H1 (cell line): ENCODE results near the gene ZNF385B. TPM values are rescaled to one million over a fixed set of nuclear protein-coding genes. Genes with fewer than 3 reads are reported as not detected.

ENCODE experiments used
- CTCF ChIA-PET: fragments of 300-600 bp; sonication (Branson Sonifier 250); formaldehyde crosslinking; loops from one replicate; lab custom pipeline; 2021; ENCODE audit not compliant: partially characterized antibody; lab: Charles Lee
- POLR2A ChIA-PET: fragments of 300-600 bp; sonication (Branson Sonifier 250); formaldehyde crosslinking; loops from one replicate; lab custom pipeline; 2021; ENCODE audit warnings: inconsistent platforms; ENCODE audit not compliant: partially characterized antibody; lab: Charles Lee
- DNase-seq, 2 experiments: peaks; one replicate each; pipeline versions ENCODE4 v3.0.0 to v3.0.0-alpha.2; 2010 to 2022; ENCODE audit warnings: low spot score in 2 of 2, low read depth in 1 of 2, mixed read lengths in 1 of 2
- FAIRE-seq: peaks from 2 replicates; lab custom pipeline; 2011; peaks lifted over from hg19 to GRCh38; lab: Jason Lieb, UNC
- H2AFZ ChIP-seq: 2 replicates; pipeline ENCODE4 v1.8.1; 2012; ENCODE audit warnings: low read length, inconsistent platforms
- H2AK5ac ChIP-seq: 2 replicates; pipeline ENCODE4 v1.6.1; 2013; ENCODE audit warnings: low read depth, low read length
- H2BK120ac ChIP-seq: replicated peaks from 2 replicates; pipeline ENCODE3; 2013; ENCODE audit warnings: low read depth, low read length, inconsistent platforms
- H2BK12ac ChIP-seq: 2 replicates; pipeline ENCODE4 v1.6.1; 2013; ENCODE audit warnings: low read depth, low read length
- H2BK15ac ChIP-seq: 2 replicates; pipeline ENCODE4 v1.6.1; 2013; ENCODE audit warnings: low read length
- H2BK20ac ChIP-seq: 2 replicates; pipeline ENCODE4 v1.6.1; 2013; ENCODE audit warnings: low read length
- H2BK5ac ChIP-seq: 2 replicates; pipeline ENCODE4 v1.6.1; 2013; ENCODE audit warnings: low read depth, low read length
- H3K14ac ChIP-seq: 2 replicates; pipeline ENCODE4 v1.6.1; 2013; ENCODE audit warnings: inconsistent platforms; ENCODE audit not compliant: insufficient read length
- H3K18ac ChIP-seq: 2 replicates; pipeline ENCODE4 v1.6.1; 2013; ENCODE audit warnings: low read length; ENCODE audit errors: extremely low read depth
- H3K23ac ChIP-seq: 2 replicates; pipeline ENCODE4 v1.6.1; 2013; ENCODE audit warnings: inconsistent platforms; ENCODE audit not compliant: insufficient read length
- H3K23me2 ChIP-seq: 2 replicates; pipeline ENCODE4 v1.6.1; 2013; ENCODE audit warnings: low read depth, low read length
- H3K27ac ChIP-seq: 2 replicates; pipeline ENCODE4 v1.6.1; 2011; ENCODE audit warnings: low read depth, low read length, inconsistent platforms
- H3K27me3 ChIP-seq, 4 experiments: replicated peaks in 1 of 4; 1 replicate in 1 of 4; 2 replicates in 3 of 4; pipeline versions ENCODE4 v1.6.1 to v1.8.1; 2011 to 2013; ENCODE audit warnings: low read length in 3 of 4, mild to moderate bottlenecking in 3 of 4, inconsistent platforms in 2 of 4, mixed read lengths in 2 of 4, moderate library complexity in 1 of 4; ENCODE audit not compliant: control insufficient read depth in 3 of 4, insufficient read depth in 3 of 4; ENCODE audit errors: extremely low read depth in 1 of 4
- H3K36me3 ChIP-seq, 4 experiments: 2 replicates each; pipeline versions ENCODE4 v1.6.1 to v1.8.1; 2011 to 2013; ENCODE audit warnings: mild to moderate bottlenecking in 4 of 4, low read length in 3 of 4, moderate library complexity in 2 of 4, control low read depth in 1 of 4, inconsistent platforms in 1 of 4; ENCODE audit not compliant: insufficient read depth in 4 of 4, control insufficient read depth in 2 of 4
- H3K4ac ChIP-seq: replicated peaks from 2 replicates; pipeline ENCODE3; 2013; ENCODE audit warnings: low read length, low read depth, mixed read lengths, inconsistent platforms; ENCODE audit not compliant: insufficient read length
- H3K4me1 ChIP-seq, 4 experiments: replicated peaks in 1 of 4; 1 replicate in 1 of 4; 2 replicates in 3 of 4; pipeline versions ENCODE4 v1.6.1 to v1.8.1; 2011 to 2013; ENCODE audit warnings: low read length in 3 of 4, inconsistent platforms in 2 of 4, mixed read lengths in 1 of 4; ENCODE audit not compliant: insufficient read depth in 4 of 4, control insufficient read depth in 3 of 4
- H3K4me2 ChIP-seq, 2 experiments: 2 replicates each; pipeline versions ENCODE4 v1.6.1 to v1.8.1; 2011 to 2013; ENCODE audit warnings: low read depth in 2 of 2, low read length in 2 of 2, control low read depth in 1 of 2, inconsistent platforms in 1 of 2, mild to moderate bottlenecking in 1 of 2; ENCODE audit not compliant: insufficient read depth in 1 of 2
- H3K4me3 ChIP-seq, 4 experiments: fragments of 200-600, 300-600 bp in 1 of 4; sonication (generic), shearing (Covaris generic), sonication (Bioruptor Twin) in 1 of 4; 2 replicates each; pipeline versions ENCODE4 v1.5.1 to v1.8.1; 2011 to 2016; ENCODE audit warnings: low read length in 4 of 4, low read depth in 3 of 4, control low read depth in 2 of 4, inconsistent platforms in 2 of 4, mild to moderate bottlenecking in 2 of 4, mixed read lengths in 1 of 4, moderate library complexity in 1 of 4; ENCODE audit not compliant: insufficient read depth in 2 of 4; ENCODE audit errors: extremely low read depth in 1 of 4
- H3K56ac ChIP-seq: replicated peaks from 2 replicates; pipeline ENCODE3; 2013; ENCODE audit warnings: low read depth, mild to moderate bottlenecking, mixed read lengths, low read length, inconsistent platforms; ENCODE audit not compliant: insufficient read length
- H3K79me1 ChIP-seq: 2 replicates; pipeline ENCODE4 v1.6.1; 2013; ENCODE audit warnings: low read depth, low read length, control low read depth
- H3K79me2 ChIP-seq, 2 experiments: 2 replicates each; pipeline versions ENCODE4 v1.6.1 to v1.8.1; 2012 to 2013; ENCODE audit warnings: low read length in 2 of 2, mild to moderate bottlenecking in 2 of 2, inconsistent platforms in 1 of 2; ENCODE audit not compliant: insufficient read depth in 2 of 2, control insufficient read depth in 1 of 2
- H3K9ac ChIP-seq, 4 experiments: replicated peaks in 1 of 4; 1 replicate in 1 of 4; 2 replicates in 3 of 4; pipeline versions ENCODE4 v1.6.1 to v1.8.1; 2011 to 2013; ENCODE audit warnings: low read depth in 3 of 4, low read length in 3 of 4, control low read depth in 2 of 4, mild to moderate bottlenecking in 2 of 4, moderate library complexity in 2 of 4, inconsistent platforms in 1 of 4; ENCODE audit errors: extremely low read depth in 1 of 4
- H3K9me3 ChIP-seq, 2 experiments: 2 replicates each; pipeline versions ENCODE4 v1.6.1 to v1.8.1; 2012 to 2013; ENCODE audit warnings: mild to moderate bottlenecking in 2 of 2, moderate library complexity in 2 of 2, control low read depth in 1 of 2, inconsistent platforms in 1 of 2, low read depth in 1 of 2, low read length in 1 of 2, mixed read lengths in 1 of 2; ENCODE audit not compliant: insufficient read depth in 2 of 2
- H4K20me1 ChIP-seq, 2 experiments: replicated peaks in 1 of 2; 2 replicates each; pipeline versions ENCODE3 to v1.8.1; 2011 to 2013; ENCODE audit warnings: inconsistent platforms in 2 of 2, low read length in 2 of 2, mild to moderate bottlenecking in 1 of 2; ENCODE audit not compliant: insufficient read depth in 2 of 2, control insufficient read depth in 1 of 2
- H4K5ac ChIP-seq: 2 replicates; pipeline ENCODE4 v1.6.1; 2013; ENCODE audit warnings: low read length, low read depth, mixed read lengths, inconsistent platforms; ENCODE audit not compliant: insufficient read length
- H4K8ac ChIP-seq: 2 replicates; pipeline ENCODE4 v1.8.0; 2013; ENCODE audit warnings: mild to moderate bottlenecking, moderate library complexity, low read length, inconsistent platforms; ENCODE audit not compliant: insufficient read depth; ENCODE audit errors: extremely low read depth
- H4K91ac ChIP-seq: replicated peaks from 2 replicates; pipeline ENCODE3; 2013; ENCODE audit warnings: low read length, mixed read lengths, inconsistent platforms; ENCODE audit not compliant: insufficient read length
- TBP ChIP-seq: IDR thresholded peaks from 2 replicates; pipeline ENCODE4 v1.6.1; 2011; ENCODE audit warnings: low read depth, low read length, improper control_type of control experiment
- WGBS, 2 experiments: shearing (Covaris generic) in 1 of 2; methylation state at CpG; one replicate each; pipeline versions ENCODE4 v1.1.6 to v1.1.7; 2013 to 2015; ENCODE audit warnings: low lambda C conversion rate in 2 of 2, mixed read lengths in 2 of 2, inconsistent platforms in 1 of 2, low coverage in 1 of 2, missing lambda C conversion rate in 1 of 2; ENCODE audit not compliant: insufficient replicate concordance in 2 of 2, insufficient coverage in 1 of 2, insufficient read length in 1 of 2; ENCODE audit errors: extremely low coverage in 1 of 2, missing lambda C conversion rate in 1 of 2; 5-methylcytosine and 5-hydroxymethylcytosine counted together
- polyA plus RNA-seq, 7 experiments: library from polyadenylated mRNA; depleted of rRNA in 3 of 7; stranded (reverse) in 5 of 7; unstranded in 2 of 7; fragments of >200 nt in 5 of 7; fragments of 200-250 nt in 2 of 7; gene quantifications; 1 replicate in 5 of 7; 2 replicates in 1 of 7; 4 replicates in 1 of 7; pipeline versions ENCODE4 v1.2.1 to v1.2.3, GENCODE V29; 2011 to 2013; ENCODE audit warnings: missing spikeins in 2 of 7, mixed read lengths in 2 of 7
- total RNA-seq: library from RNA; stranded (reverse); fragmentation: NEBNext Ultra II Directional; extraction: Animal tissue kit (Norgen Biotek cat#: 25700); gene quantifications from 2 replicates; pipeline ENCODE4 v1.2.1, GENCODE V29; 2021

ZNF385B gene
- total and polyA plus RNA-seq, 2 of the 8 experiments (the other 6 are each of a cell fraction or from before 2014, with no cell fraction given), result 1.1 to 3.7 TPM

DNA sequence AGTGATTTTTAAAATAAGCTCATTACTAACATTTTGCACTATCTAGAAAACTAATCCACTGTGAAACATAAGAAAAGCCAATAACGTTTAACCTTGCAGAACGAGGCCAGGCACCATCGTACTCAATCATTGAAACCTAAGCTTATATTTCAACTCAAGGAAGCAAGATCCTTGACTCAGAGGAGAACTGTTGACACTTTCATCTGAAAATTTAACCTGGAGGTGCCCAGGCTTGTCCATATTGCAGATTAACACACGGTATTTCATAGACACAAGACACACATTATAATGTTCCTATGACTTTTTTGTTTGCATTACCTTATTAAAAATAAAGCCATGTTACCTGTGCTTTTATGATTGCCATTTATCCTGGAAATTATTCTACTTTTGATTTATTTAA lies 89.6 kb downstream of the ZNF385B start:
- Histone ChIP-seq H2BK20ac (no peak overlapping the region), H3K79me2 (no peaks in the 10 kb centered on the region), H3K27ac (no peak overlapping the region), H3K4me1 (peaks cover 0 to 3% (median 0%) of the 10 kb centered on the region in 4 experiments; a peak in 1 of 7 replicates), H4K5ac (no peak overlapping the region), H2AK5ac (no peak overlapping the region), H2BK15ac (no peak overlapping the region), H3K36me3 (no peaks in the 10 kb centered on the region; a peak in 1 of 8 replicates), H2BK120ac (no peak overlapping the region), H4K91ac (no peak overlapping the region), H3K23ac (no peak overlapping the region), H2BK5ac (no peak overlapping the region), H3K18ac (no peak overlapping the region), H3K9me3 (no peaks in the 10 kb centered on the region), H4K8ac (no peak overlapping the region), H3K4me2 (no peak overlapping the region), H3K23me2 (peaks cover 4% of the 10 kb centered on the region; the same call in 1 of the 2 replicates), H3K4ac (no peak overlapping the region), H3K14ac (no peak overlapping the region), H3K79me1 (no peaks in the 10 kb centered on the region), H3K9ac (no peak overlapping the region), H3K4me3 (no peak overlapping the region), H4K20me1 (no peaks in the 10 kb centered on the region), H2BK12ac (no peak overlapping the region), H3K56ac (no peak overlapping the region), H2AFZ (no peak overlapping the region), H3K27me3 (no peaks in the 10 kb centered on the region)
- POLR2A ChIA-PET, result no interaction called here
- WGBS, 2 experiments, result 92% methylated on average over 4 of the region's 4 CpGs; no CpG with 5 or more reads in 1 of the 2 experiments
- no peak for FAIRE-seq
- no peak for DNase-seq
- no peak for TF ChIP-seq TBP
- CTCF ChIA-PET, result interaction anchor here (0.6 kb wide), 1 partner anchor 12 kb away, joined by 3 read pairs; no protein-coding TSS in a partner anchor
